Activated naive CD8-positive, alpha-beta T cell (primary cell): ENCODE results near the gene MARCHF3.
"Not testable (repeated sequence)": the region's sequence is repeated elsewhere in the genome, so short reads cannot be mapped to it uniquely, and the experiment has no call there.

Experiments
- H3K27ac Mint-ChIP-seq: one replicate; pipeline ENCODE4 v1.8.0; 2021; ENCODE audit warnings: mixed read lengths
- H3K27me3 Mint-ChIP-seq: one replicate; pipeline ENCODE4 v1.8.0; 2021; ENCODE audit warnings: mixed read lengths
- H3K36me3 Mint-ChIP-seq: one replicate; pipeline ENCODE4 v1.8.0; 2021; ENCODE audit warnings: mixed read lengths
- H3K4me1 Mint-ChIP-seq: one replicate; pipeline ENCODE4 v1.8.0; 2021; ENCODE audit warnings: low read depth, mixed read lengths
- H3K4me3 Mint-ChIP-seq: one replicate; pipeline ENCODE4 v1.8.0; 2021; ENCODE audit warnings: mild to moderate bottlenecking, mixed read lengths
- H3K9me3 Mint-ChIP-seq: one replicate; pipeline ENCODE4 v1.8.0; 2021; ENCODE audit warnings: low read depth, mixed read lengths

The MARCHF3 gene

GRCh38 chr5:126920291-126920690 is 110.1 kb downstream of the MARCHF3 start:
- Mint-ChIP-seq H3K36me3 (peaks cover 14% of the 10 kb centered on the region), H3K4me1 (peaks cover 10% of the 10 kb centered on the region), H3K27me3 (no peaks in the 10 kb centered on the region), H3K27ac (no peak overlapping the region), H3K9me3 (no peaks in the 10 kb centered on the region), H3K4me3 (no peak overlapping the region)

- peaks cover 17% of the 10 kb centered on the region for H3K36me3 Mint-ChIP-seq
- no peaks in the 10 kb centered on the region for H3K27me3 Mint-ChIP-seq
- no peak overlapping the region for H3K4me3 Mint-ChIP-seq
- no peak overlapping the region for H3K27ac Mint-ChIP-seq
- H3K4me1 Mint-ChIP-seq, result peaks cover 10% of the 10 kb centered on the region
- no peaks in the 10 kb centered on the region for H3K9me3 Mint-ChIP-seq
These were observed 110.8 kb downstream of the MARCHF3 start for GRCh38 chr5:126919566-126919965.

GRCh38 chr5:126918615-126918957 is 111.8 kb downstream of the MARCHF3 start:
- peaks cover 10% of the 10 kb centered on the region for H3K4me1 Mint-ChIP-seq
- no peaks in the 10 kb centered on the region for H3K9me3 Mint-ChIP-seq
- H3K4me3 Mint-ChIP-seq, result no peak overlapping the region
- H3K27me3 Mint-ChIP-seq, result no peaks in the 10 kb centered on the region
- H3K27ac Mint-ChIP-seq, result no peak overlapping the region
- H3K36me3 Mint-ChIP-seq, result peaks cover 19% of the 10 kb centered on the region

GRCh38 chr5:126917918-126918614 is 112.3 kb downstream of the MARCHF3 start:
- no peaks in the 10 kb centered on the region for H3K27me3 Mint-ChIP-seq
- H3K27ac Mint-ChIP-seq, result no peak overlapping the region
- no peaks in the 10 kb centered on the region for H3K9me3 Mint-ChIP-seq
- H3K36me3 Mint-ChIP-seq, result peaks cover 20% of the 10 kb centered on the region
- H3K4me1 Mint-ChIP-seq, result peaks cover 10% of the 10 kb centered on the region
- no peak overlapping the region for H3K4me3 Mint-ChIP-seq

- Mint-ChIP-seq H3K4me1 (peaks cover 10% of the 10 kb centered on the region), H3K4me3 (no peak overlapping the region), H3K27me3 (no peaks in the 10 kb centered on the region), H3K27ac (no peak overlapping the region), H3K9me3 (no peaks in the 10 kb centered on the region), H3K36me3 (peaks cover 42% of the 10 kb centered on the region)
These were observed 114.9 kb downstream of the MARCHF3 start for GRCh38 chr5:126915496-126915895.

- Mint-ChIP-seq H3K4me3 (no peak overlapping the region), H3K27me3 (no peaks in the 10 kb centered on the region), H3K4me1 (peaks cover 10% of the 10 kb centered on the region), H3K9me3 (no peaks in the 10 kb centered on the region), H3K36me3 (peaks cover 46% of the 10 kb centered on the region), H3K27ac (no peak overlapping the region)
These were observed 115.4 kb downstream of the MARCHF3 start for GRCh38 chr5:126914801-126915436.

GRCh38 chr5:126912616-126913200 is 117.7 kb downstream of the MARCHF3 start:
- H3K4me3 Mint-ChIP-seq, result no peak overlapping the region
- no peaks in the 10 kb centered on the region for H3K9me3 Mint-ChIP-seq
- H3K27me3 Mint-ChIP-seq, result no peaks in the 10 kb centered on the region
- peaks cover 6% of the 10 kb centered on the region for H3K4me1 Mint-ChIP-seq
- H3K27ac Mint-ChIP-seq, result no peak overlapping the region
- peaks cover 45% of the 10 kb centered on the region for H3K36me3 Mint-ChIP-seq

- H3K27me3 Mint-ChIP-seq, result no peaks in the 10 kb centered on the region
- H3K27ac Mint-ChIP-seq, result no peak overlapping the region
- H3K36me3 Mint-ChIP-seq, result peaks cover 41% of the 10 kb centered on the region
- H3K9me3 Mint-ChIP-seq, result no peaks in the 10 kb centered on the region
- H3K4me3 Mint-ChIP-seq, result no peak overlapping the region
- peaks cover 2% of the 10 kb centered on the region for H3K4me1 Mint-ChIP-seq
These were observed 118.4 kb downstream of the MARCHF3 start for GRCh38 chr5:126911986-126912385.

GRCh38 chr5:126909856-126910255 is 120.5 kb downstream of the MARCHF3 start:
- no peaks in the 10 kb centered on the region for H3K4me1 Mint-ChIP-seq
- H3K36me3 Mint-ChIP-seq, result peaks cover 35% of the 10 kb centered on the region
- no peak overlapping the region for H3K4me3 Mint-ChIP-seq
- no peaks in the 10 kb centered on the region for H3K27me3 Mint-ChIP-seq
- H3K9me3 Mint-ChIP-seq, result no peaks in the 10 kb centered on the region
- H3K27ac Mint-ChIP-seq, result no peak overlapping the region

- H3K36me3 Mint-ChIP-seq, H3K9me3 Mint-ChIP-seq, H3K27ac Mint-ChIP-seq, H3K4me1 Mint-ChIP-seq, H3K27me3 Mint-ChIP-seq, H3K4me3 Mint-ChIP-seq: not testable (repeated sequence)
These were observed 126.0 kb downstream of the MARCHF3 start for GRCh38 chr5:126904407-126904806.

- Mint-ChIP-seq H3K36me3 (peaks cover 14% of the 10 kb centered on the region), H3K9me3 (no peaks in the 10 kb centered on the region), H3K4me1 (no peaks in the 10 kb centered on the region), H3K27me3 (no peaks in the 10 kb centered on the region), H3K4me3 (no peak overlapping the region), H3K27ac (no peak overlapping the region)
These were observed 129.6 kb downstream of the MARCHF3 start for GRCh38 chr5:126900796-126901195.

- H3K36me3 Mint-ChIP-seq, result peaks cover 14% of the 10 kb centered on the region
- H3K27ac Mint-ChIP-seq, result no peak overlapping the region
- no peaks in the 10 kb centered on the region for H3K4me1 Mint-ChIP-seq
- H3K4me3 Mint-ChIP-seq, result no peak overlapping the region
- H3K27me3 Mint-ChIP-seq, result no peaks in the 10 kb centered on the region
- no peaks in the 10 kb centered on the region for H3K9me3 Mint-ChIP-seq
These were observed 130.9 kb downstream of the MARCHF3 start for GRCh38 chr5:126899476-126899875.

GRCh38 chr5:126897851-126898630 is 132.3 kb downstream of the MARCHF3 start:
- H3K4me3 Mint-ChIP-seq, result no peak overlapping the region
- no peak overlapping the region for H3K27ac Mint-ChIP-seq
- H3K27me3 Mint-ChIP-seq, result no peaks in the 10 kb centered on the region
- no peaks in the 10 kb centered on the region for H3K4me1 Mint-ChIP-seq
- peaks cover 12% of the 10 kb centered on the region for H3K36me3 Mint-ChIP-seq
- H3K9me3 Mint-ChIP-seq, result no peaks in the 10 kb centered on the region

- H3K27ac Mint-ChIP-seq, result no peak overlapping the region
- peaks cover 5% of the 10 kb centered on the region for H3K36me3 Mint-ChIP-seq
- no peak overlapping the region for H3K4me3 Mint-ChIP-seq
- H3K27me3 Mint-ChIP-seq, result no peaks in the 10 kb centered on the region
- no peaks in the 10 kb centered on the region for H3K9me3 Mint-ChIP-seq
- no peaks in the 10 kb centered on the region for H3K4me1 Mint-ChIP-seq
These were observed 134.1 kb downstream of the MARCHF3 start for GRCh38 chr5:126896170-126896702.

- H3K4me1 Mint-ChIP-seq, H3K4me3 Mint-ChIP-seq, H3K27ac Mint-ChIP-seq, H3K27me3 Mint-ChIP-seq, H3K9me3 Mint-ChIP-seq, H3K36me3 Mint-ChIP-seq: not testable (repeated sequence)
These were observed 134.6 kb downstream of the MARCHF3 start for GRCh38 chr5:126895712-126896111.
